NCI-H2107 (cell line): ENCODE data around the gene ZNF280C.

Experiments used
- DNase-seq: peaks from one replicate; lab custom pipeline; 2025; lab: John Stamatoyannopoulos, UW

Gene ZNF280C

GRCh38 chrX:130176942-130177341 lies 91.8 kb downstream of the ZNF280C start:
- no peak for DNase-seq

- no peak for DNase-seq
These were observed 92.3 kb downstream of the ZNF280C start for GRCh38 chrX:130176354-130176776.

- no peak for DNase-seq
These were observed 93.8 kb downstream of the ZNF280C start for GRCh38 chrX:130174937-130175336.

GRCh38 chrX:130174045-130174704 lies 94.5 kb downstream of the ZNF280C start:
- no peak for DNase-seq

GRCh38 chrX:130173190-130173895 lies 95.4 kb downstream of the ZNF280C start:
- no peak for DNase-seq

GRCh38 chrX:130172127-130172845 lies 96.4 kb downstream of the ZNF280C start:
- no peak for DNase-seq

GRCh38 chrX:130171446-130172126 lies 97.1 kb downstream of the ZNF280C start, which contains the start of gene RAB33A:
RAB33A (plus strand) TSS chrX:130171962; CDS start chrX:130172063, 101 bp downstream.
- no peak for DNase-seq

- DNase-seq: peak; percentile 73
These were observed 97.8 kb downstream of the ZNF280C start for GRCh38 chrX:130170752-130171445.

- DNase-seq: no peak
These were observed 101.7 kb downstream of the ZNF280C start for GRCh38 chrX:130167040-130167439.

GRCh38 chrX:130166503-130166777 lies 102.3 kb downstream of the ZNF280C start:
- no peak for DNase-seq

GRCh38 chrX:130165703-130166502 lies 102.8 kb downstream of the ZNF280C start, which contains the start of gene AIFM1:
AIFM1 (minus strand) TSS chrX:130165841; CDS start chrX:130165656, 185 bp downstream.
- DNase-seq: peak; percentile 88

- no peak for DNase-seq
These were observed 103.5 kb downstream of the ZNF280C start for GRCh38 chrX:130165181-130165702.

GRCh38 chrX:130163398-130163797 lies 105.3 kb downstream of the ZNF280C start:
- no peak for DNase-seq

- DNase-seq: no peak
These were observed 106.5 kb downstream of the ZNF280C start for GRCh38 chrX:130162094-130162735.

- no peak for DNase-seq
These were observed 108.9 kb downstream of the ZNF280C start for GRCh38 chrX:130159776-130160175.

GRCh38 chrX:130158311-130158710 lies 110.4 kb downstream of the ZNF280C start:
- no peak for DNase-seq

- no peak for DNase-seq
These were observed 113.1 kb downstream of the ZNF280C start for GRCh38 chrX:130155564-130155963.
